Lower lobe of right lung (tissue), 2 donors: ENCODE measurements around the gene KIF13A. TPM values are rescaled to one million over a fixed set of nuclear protein-coding genes. Genes with fewer than 3 reads are reported as not detected.
A peak's percentile ranks its signal among the peaks of the same experiment; 100 is the strongest.
"Not testable (repeated sequence)": the region's sequence is repeated elsewhere in the genome, so short reads cannot be mapped to it uniquely, and the experiment has no call there.

Source experiments
- ATAC-seq, 2 donors: fragments of 200-7000 bp; cut with Tn5 transposase; one replicate each; pipeline ENCODE4 v1.9.1; 2020 to 2022; ENCODE audit warnings: mild to moderate bottlenecking in 2 of 2, moderate library complexity in 2 of 2
- DNase-seq: peaks from one replicate; pipeline ENCODE4 v3.0.0-alpha.2; 2020
- H3K27ac ChIP-seq: fragments of 200-600 bp; one replicate; pipeline ENCODE4 v1.8.0; 2022
- H3K27me3 ChIP-seq: fragments of 200-600 bp; one replicate; pipeline ENCODE4 v1.8.0; 2022; ENCODE audit warnings: low read depth
- H3K36me3 ChIP-seq: fragments of 200-600 bp; one replicate; pipeline ENCODE4 v1.8.0; 2022; ENCODE audit warnings: mild to moderate bottlenecking
- H3K4me1 ChIP-seq: fragments of 200-600 bp; one replicate; pipeline ENCODE4 v1.8.0; 2022
- H3K4me3 ChIP-seq: fragments of 200-600 bp; one replicate; pipeline ENCODE4 v1.8.0; 2022; ENCODE audit warnings: mild to moderate bottlenecking
- H3K9me3 ChIP-seq: fragments of 200-600 bp; one replicate; pipeline ENCODE4 v1.8.0; 2022
- intact Hi-C: fragments of 100-400 bp; cut with DNase I; formaldehyde crosslinking; loops from one replicate; pipeline ENCODE4 v1.11.0; 2022
- total RNA-seq: library from RNA; stranded (reverse); fragmentation: NEBNext Ultra II Directional; extraction: Animal tissue kit (Norgen Biotek cat#: 25700); gene quantifications from one replicate; pipeline ENCODE4 v1.2.1, GENCODE V29; 2021
- TF ChIP-seq, protein P1 (sequence below): fragments of 200-600 bp; IDR thresholded peaks from one replicate; pipeline ENCODE4 v1.8.0; 2022; ENCODE audit warnings: antibody characterized with exemption, mild to moderate bottlenecking
- donor health status: DM: no; HTN: yes; CAD: no; lungs with severe emphysema.

Gene KIF13A
- total RNA-seq, 1 donor from 2014 or later = 55.2 TPM

DNA sequence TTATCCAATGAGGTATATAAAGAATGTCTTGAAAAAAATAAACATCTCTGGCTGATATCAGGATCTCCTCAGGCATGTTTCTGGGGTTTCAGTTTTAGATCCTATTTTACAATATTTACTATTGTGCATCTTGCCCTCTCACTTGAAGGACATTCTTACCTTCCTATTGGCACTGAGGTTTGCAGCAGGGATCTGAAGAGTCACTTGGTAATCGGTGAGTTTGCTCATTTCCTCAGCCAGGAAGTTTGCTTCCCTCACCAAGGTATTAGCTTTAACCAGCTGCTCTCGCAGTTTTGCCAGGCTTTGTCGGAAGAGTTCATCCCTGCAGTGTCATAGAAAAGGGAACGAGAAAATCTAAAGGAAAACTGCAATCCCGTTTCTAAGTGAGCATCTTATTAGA is 178.8 kb downstream of the KIF13A start:
- Histone ChIP-seq H3K27ac (no peak overlapping the region), H3K27me3 (no peaks in the 10 kb centered on the region), H3K4me1 (no peaks in the 10 kb centered on the region), H3K36me3 (peaks cover 44% of the 10 kb centered on the region), H3K4me3 (no peak overlapping the region), H3K9me3 (no peaks in the 10 kb centered on the region)
- DNase-seq (no peak), ATAC-seq (peak; percentile 57 to 73)
- TF ChIP-seq, protein P1, sequence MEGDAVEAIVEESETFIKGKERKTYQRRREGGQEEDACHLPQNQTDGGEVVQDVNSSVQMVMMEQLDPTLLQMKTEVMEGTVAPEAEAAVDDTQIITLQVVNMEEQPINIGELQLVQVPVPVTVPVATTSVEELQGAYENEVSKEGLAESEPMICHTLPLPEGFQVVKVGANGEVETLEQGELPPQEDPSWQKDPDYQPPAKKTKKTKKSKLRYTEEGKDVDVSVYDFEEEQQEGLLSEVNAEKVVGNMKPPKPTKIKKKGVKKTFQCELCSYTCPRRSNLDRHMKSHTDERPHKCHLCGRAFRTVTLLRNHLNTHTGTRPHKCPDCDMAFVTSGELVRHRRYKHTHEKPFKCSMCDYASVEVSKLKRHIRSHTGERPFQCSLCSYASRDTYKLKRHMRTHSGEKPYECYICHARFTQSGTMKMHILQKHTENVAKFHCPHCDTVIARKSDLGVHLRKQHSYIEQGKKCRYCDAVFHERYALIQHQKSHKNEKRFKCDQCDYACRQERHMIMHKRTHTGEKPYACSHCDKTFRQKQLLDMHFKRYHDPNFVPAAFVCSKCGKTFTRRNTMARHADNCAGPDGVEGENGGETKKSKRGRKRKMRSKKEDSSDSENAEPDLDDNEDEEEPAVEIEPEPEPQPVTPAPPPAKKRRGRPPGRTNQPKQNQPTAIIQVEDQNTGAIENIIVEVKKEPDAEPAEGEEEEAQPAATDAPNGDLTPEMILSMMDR = no peak
- intact Hi-C loops = no loop called here

DNA sequence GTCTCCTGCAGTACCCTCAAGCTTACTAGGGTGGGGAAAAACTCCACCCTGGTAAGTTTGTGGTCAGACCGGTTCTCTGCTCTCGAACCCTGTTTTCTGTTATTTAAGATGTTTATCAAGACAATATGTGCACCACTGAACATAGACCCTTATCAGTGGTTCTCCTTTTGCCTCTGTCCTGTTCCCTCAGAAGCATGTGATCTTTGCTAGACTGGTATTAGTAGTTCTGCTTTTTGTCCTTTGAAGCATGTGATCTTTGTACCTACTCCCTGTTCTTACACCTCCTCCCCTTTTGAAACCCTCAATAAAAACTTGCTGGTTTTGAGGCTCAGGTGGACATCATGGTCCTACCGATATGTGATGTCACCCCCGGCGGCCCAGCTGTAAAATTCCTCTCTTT is 180.0 kb downstream of the KIF13A start:
- H3K27me3 ChIP-seq, H3K27ac ChIP-seq, H3K4me3 ChIP-seq, intact Hi-C loops, DNase-seq, ATAC-seq, H3K9me3 ChIP-seq, H3K4me1 ChIP-seq: not testable (repeated sequence)
- peaks cover 55% of the 10 kb centered on the region for H3K36me3 ChIP-seq

DNA sequence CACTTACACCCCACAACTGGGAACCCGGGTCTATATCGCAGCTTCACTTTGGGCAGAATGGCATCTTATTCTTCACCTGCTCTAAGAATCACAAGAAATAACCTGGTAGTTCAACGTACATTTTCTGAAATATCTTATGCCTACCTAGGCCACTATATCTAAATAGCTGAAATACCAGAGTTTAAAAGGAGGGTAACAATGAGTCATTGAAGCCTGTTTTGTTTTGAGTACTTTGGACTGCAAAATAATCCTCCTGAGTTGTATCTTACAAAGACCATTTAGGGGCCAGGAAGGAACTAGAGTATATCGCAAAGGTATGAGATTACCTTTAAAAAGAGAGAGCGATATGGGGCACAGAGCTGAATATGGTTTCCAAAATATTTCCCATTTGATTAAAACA is 184.0 kb downstream of the KIF13A start:
- H3K36me3 ChIP-seq = peaks cover 90% of the 10 kb centered on the region
- no peak overlapping the region for H3K27ac ChIP-seq
- ATAC-seq = no peak
- TF ChIP-seq, protein P1 = no peak
- H3K9me3 ChIP-seq = no peaks in the 10 kb centered on the region
- H3K27me3 ChIP-seq = no peaks in the 10 kb centered on the region
- intact Hi-C loops = no loop called here
- DNase-seq = no peak
- H3K4me1 ChIP-seq = no peaks in the 10 kb centered on the region
- no peak overlapping the region for H3K4me3 ChIP-seq

DNA sequence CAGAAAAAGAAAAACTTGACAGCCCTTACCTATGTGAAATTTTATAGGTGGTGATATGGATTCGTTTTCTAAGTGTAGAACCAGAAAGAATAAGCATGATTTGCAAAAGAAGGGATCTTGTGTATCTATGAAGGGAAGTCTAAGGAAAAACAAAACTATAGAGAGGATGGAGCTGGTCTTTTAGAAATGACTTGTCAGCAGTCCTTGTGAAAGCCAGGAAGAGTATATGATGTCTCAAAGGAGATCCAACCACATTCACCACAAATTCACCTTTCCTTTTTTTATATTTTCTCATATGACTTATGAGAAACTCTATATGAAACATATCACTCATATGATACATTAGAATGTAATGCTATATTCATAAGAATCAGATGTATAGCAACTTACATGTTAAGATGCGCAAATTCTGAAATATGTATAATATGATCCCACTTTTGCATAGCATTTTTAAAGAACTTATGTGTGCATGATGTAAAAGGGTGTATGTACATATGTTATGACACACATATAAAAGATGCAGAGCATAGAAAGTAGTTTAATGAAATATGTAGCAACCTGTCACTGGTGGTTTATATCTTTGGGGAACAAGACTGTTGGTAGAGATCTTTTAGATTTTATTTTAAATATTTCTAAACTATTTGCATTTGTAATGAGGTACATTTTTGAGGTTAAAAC is 188.8 kb downstream of the KIF13A start:
- H3K36me3 ChIP-seq = peaks cover 100% of the 10 kb centered on the region
- no peaks in the 10 kb centered on the region for H3K9me3 ChIP-seq

DNA sequence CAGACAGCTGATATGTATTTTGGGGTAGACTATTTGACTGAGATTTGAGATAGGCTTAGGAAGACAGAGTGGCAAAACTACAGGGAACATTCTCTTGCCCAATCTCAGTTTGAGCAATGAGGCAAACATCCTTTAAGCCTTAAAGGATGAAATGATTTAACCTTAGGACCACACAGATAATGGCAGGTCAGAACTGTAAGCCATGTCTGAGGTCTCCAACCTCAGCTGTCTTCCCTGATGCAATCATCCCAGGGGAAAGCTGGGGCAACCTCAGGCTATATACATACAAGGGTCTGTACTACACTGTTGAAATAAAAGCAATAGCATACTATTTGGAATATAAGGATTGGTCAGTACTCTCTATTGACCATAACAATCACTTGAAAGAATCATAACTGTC is 196.9 kb downstream of the KIF13A start:
- Histone ChIP-seq H3K9me3 (no peaks in the 10 kb centered on the region), H3K27ac (no peak overlapping the region), H3K4me1 (no peaks in the 10 kb centered on the region), H3K27me3 (no peaks in the 10 kb centered on the region), H3K4me3 (no peak overlapping the region), H3K36me3 (peaks cover 95% of the 10 kb centered on the region)
- intact Hi-C loops = no loop called here
- ATAC-seq (no peak), DNase-seq (no peak)
- TF ChIP-seq, protein P1 = no peak

More for the DNA sequence above, 188.8 kb downstream of the KIF13A start:
- intact Hi-C loops = no loop called here
- DNase-seq (no peak), ATAC-seq (no peak)
- Histone ChIP-seq H3K27ac (no peak overlapping the region), H3K4me1 (no peaks in the 10 kb centered on the region), H3K27me3 (no peaks in the 10 kb centered on the region), H3K4me3 (no peak overlapping the region)
- TF ChIP-seq, protein P1 = no peak

DNA sequence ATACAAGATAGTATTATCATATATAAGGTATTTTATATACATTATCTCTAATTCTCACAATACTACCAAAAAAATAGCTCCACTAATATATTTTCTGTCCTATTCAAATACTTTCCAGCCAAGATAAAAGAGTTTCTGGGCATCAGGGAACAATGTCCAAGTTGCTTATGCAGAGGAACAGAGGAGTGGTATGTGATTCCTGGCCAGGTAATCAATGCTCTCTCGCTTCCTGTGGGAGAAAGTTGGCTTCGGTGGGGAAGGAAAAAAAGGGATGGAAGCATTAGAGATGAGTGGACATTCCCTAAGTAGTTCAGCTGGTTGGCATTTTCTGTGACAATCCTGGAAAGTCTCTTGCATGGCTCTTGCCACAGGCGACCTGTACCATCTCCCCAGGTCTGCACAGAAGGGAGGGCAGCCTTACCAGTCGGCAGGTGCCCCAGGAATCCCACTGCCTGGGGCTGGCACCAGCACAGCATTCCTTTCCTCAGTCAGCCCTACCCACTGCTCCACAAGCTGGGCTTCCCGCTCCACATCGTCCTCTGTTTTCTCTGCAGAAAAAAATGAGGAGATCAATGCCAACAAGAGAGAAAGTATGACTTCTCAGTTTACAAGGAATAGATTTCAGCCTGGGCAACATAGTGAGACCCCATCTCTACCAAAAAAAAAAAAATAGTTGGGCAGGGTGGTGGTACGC is 202.2 kb downstream of the KIF13A start:
- no peak overlapping the region for H3K4me3 ChIP-seq
- H3K9me3 ChIP-seq = no peaks in the 10 kb centered on the region
- no peaks in the 10 kb centered on the region for H3K27me3 ChIP-seq
- intact Hi-C loops = no loop called here
- TF ChIP-seq, protein P1 = no peak
- DNase-seq (no peak), ATAC-seq (no peak)
- H3K36me3 ChIP-seq = peaks cover 96% of the 10 kb centered on the region
- H3K27ac ChIP-seq = no peak overlapping the region
- no peaks in the 10 kb centered on the region for H3K4me1 ChIP-seq
